HL-60 (cell line): ENCODE data around the gene SLC36A4.

Experiments used
- DNase-seq, 2 experiments: peaks; one replicate each; pipeline ENCODE4 v3.0.0-alpha.2; 2010 to 2020; ENCODE audit warnings: low read depth in 1 of 2, low spot score in 1 of 2
- H3K27ac ChIP-seq: fragments of 250-450 bp; sonication (Bioruptor Pico); replicated peaks from 2 replicates; pipeline ENCODE4 v1.5.1; 2020; ENCODE audit warnings: mild to moderate bottlenecking, moderate library complexity
- H3K27me3 ChIP-seq: fragments of 250-450 bp; sonication (Bioruptor Pico); 2 replicates; pipeline ENCODE4 v1.5.1; 2021; ENCODE audit warnings: mild to moderate bottlenecking, moderate library complexity; ENCODE audit not compliant: insufficient read depth, poor library complexity, severe bottlenecking
- H3K4me3 ChIP-seq: replicated peaks from 2 replicates; pipeline ENCODE4 v1.5.1; 2011; ENCODE audit warnings: mild to moderate bottlenecking, control low read depth, low read length; ENCODE audit not compliant: insufficient read depth
- CTCF ChIP-seq: IDR thresholded peaks from one replicate; pipeline ENCODE4 v1.5.1; 2011; ENCODE audit warnings: low read length, control low read depth, inconsistent platforms; ENCODE audit not compliant: insufficient read depth
- GABPA ChIP-seq: IDR thresholded peaks from 2 replicates; pipeline ENCODE4 v1.6.1; 2012; ENCODE audit warnings: low read depth
- POLR2AphosphoS5 ChIP-seq: IDR thresholded peaks from 2 replicates; pipeline ENCODE4 v1.6.1; 2012; ENCODE audit warnings: low read depth
- REST ChIP-seq: IDR thresholded peaks from 2 replicates; pipeline ENCODE4 v1.6.1; 2012; ENCODE audit warnings: low read depth; ENCODE audit not compliant: insufficient replicate concordance
- SPI1 ChIP-seq: IDR thresholded peaks from 2 replicates; pipeline ENCODE4 v1.6.1; 2012; ENCODE audit warnings: low read depth, mild to moderate bottlenecking, borderline replicate concordance

SLC36A4 gene

GRCh38 chr11:93169950-93170561 lies 27.7 kb downstream of the SLC36A4 start:
- Histone ChIP-seq H3K27ac (no peak overlapping the region), H3K4me3 (no peak overlapping the region), H3K27me3 (no peaks in the 10 kb centered on the region)
- DNase-seq, result no peak
- TF ChIP-seq REST, result no peak
- no peak for TF ChIP-seq CTCF
- TF ChIP-seq POLR2AphosphoS5, result no peak
- no peak for TF ChIP-seq SPI1
- TF ChIP-seq GABPA, result no peak

- Histone ChIP-seq H3K27ac (no peak overlapping the region), H3K27me3 (no peaks in the 10 kb centered on the region), H3K4me3 (no peak overlapping the region)
- no peak for DNase-seq
- TF ChIP-seq CTCF (no peak), GABPA (no peak), SPI1 (no peak), POLR2AphosphoS5 (no peak), REST (no peak)
Measured at GRCh38 chr11:93169143-93169542, 28.6 kb downstream of the SLC36A4 start.

GRCh38 chr11:93166862-93167261 lies 30.9 kb downstream of the SLC36A4 start:
- no peaks in the 10 kb centered on the region for H3K27me3 ChIP-seq
- no peak for DNase-seq
- no peak overlapping the region for H3K4me3 ChIP-seq
- TF ChIP-seq REST (no peak), CTCF (no peak), GABPA (0 out of 2 replicates have a peak, but pooled peaks have one; percentile 13), SPI1 (peak; percentile 14; the same call in 1 of the 2 replicates), POLR2AphosphoS5 (no peak)
- no peak overlapping the region for H3K27ac ChIP-seq
